Epithelial cell of proximal tubule (primary cell): Measurements from ENCODE around the gene GAPVD1. TPM values are rescaled to one million over a fixed set of nuclear protein-coding genes. Genes with fewer than 3 reads are reported as not detected.
"Not testable (repeated sequence)": the region's sequence is repeated elsewhere in the genome, so short reads cannot be mapped to it uniquely, and the experiment has no call there.

Experiments
- DNase-seq: peaks from one replicate; pipeline ENCODE4 v3.0.0-alpha.2; 2011; ENCODE audit warnings: low read depth
- H3K4me3 ChIP-seq: 2 replicates; pipeline ENCODE4 v1.5.1; 2011; ENCODE audit warnings: low read depth, mild to moderate bottlenecking, low read length
- CTCF ChIP-seq: conservative IDR thresholded peaks from 2 replicates; pipeline ENCODE4 v1.5.1; 2012; ENCODE audit warnings: low read depth, mild to moderate bottlenecking, low read length
- total RNA-seq: library from RNA; depleted of rRNA; stranded (reverse); fragments of >200 nt; gene quantifications from 2 replicates; pipeline ENCODE4 v1.2.3, GENCODE V29; 2015

Gene GAPVD1
- total RNA-seq, 1 donor from 2014 or later: 18.2 TPM

GRCh38 chr9:125258832-125259534, 2.6 kb upstream of the GAPVD1 start:
- H3K4me3 ChIP-seq: no peak overlapping the region
- DNase-seq: no peak
- no peak for TF ChIP-seq CTCF

GRCh38 chr9:125260561-125260960, 1.1 kb upstream of the GAPVD1 start:
- DNase-seq: no peak
- H3K4me3 ChIP-seq: no peak overlapping the region
- TF ChIP-seq CTCF: no peak

GRCh38 chr9:125262294-125262991, 817 bp downstream of the GAPVD1 start:
- DNase-seq: no peak
- H3K4me3 ChIP-seq: peak overlapping the region; percentile 100
- no peak for TF ChIP-seq CTCF

GRCh38 chr9:125264068-125264467, 2.4 kb downstream of the GAPVD1 start:
- DNase-seq: not testable (repeated sequence)

GRCh38 chr9:125268394-125269013, 6.9 kb downstream of the GAPVD1 start:
- DNase-seq: no peak
- no peak for TF ChIP-seq CTCF
- H3K4me3 ChIP-seq: no peak overlapping the region

More at GRCh38 chr9:125264068-125264467, 2.4 kb downstream of the GAPVD1 start:
- H3K4me3 ChIP-seq: not testable (repeated sequence)

- no peak for TF ChIP-seq CTCF
- DNase-seq: no peak
- no peak overlapping the region for H3K4me3 ChIP-seq
Measured at GRCh38 chr9:125269014-125269397, 7.4 kb downstream of the GAPVD1 start.

- DNase-seq: no peak
- H3K4me3 ChIP-seq: no peak overlapping the region
- TF ChIP-seq CTCF: no peak
Measured at GRCh38 chr9:125271081-125271480, 9.5 kb downstream of the GAPVD1 start.
